GM12875 (cell line): ENCODE results near the gene ZFP1.

Experiments used
- H3K4me3 ChIP-seq: one replicate; pipeline ENCODE4 v1.5.1; 2011; ENCODE audit warnings: low read depth, low read length, control low read depth
- TF ChIP-seq, protein P1 (sequence below): IDR thresholded peaks from 2 replicates; pipeline ENCODE4 v1.5.1; 2011; ENCODE audit warnings: low read depth, mild to moderate bottlenecking, control low read depth, inconsistent platforms, low read length, moderate library complexity, borderline replicate concordance; ENCODE audit not compliant: insufficient read depth

Gene ZFP1

DNA sequence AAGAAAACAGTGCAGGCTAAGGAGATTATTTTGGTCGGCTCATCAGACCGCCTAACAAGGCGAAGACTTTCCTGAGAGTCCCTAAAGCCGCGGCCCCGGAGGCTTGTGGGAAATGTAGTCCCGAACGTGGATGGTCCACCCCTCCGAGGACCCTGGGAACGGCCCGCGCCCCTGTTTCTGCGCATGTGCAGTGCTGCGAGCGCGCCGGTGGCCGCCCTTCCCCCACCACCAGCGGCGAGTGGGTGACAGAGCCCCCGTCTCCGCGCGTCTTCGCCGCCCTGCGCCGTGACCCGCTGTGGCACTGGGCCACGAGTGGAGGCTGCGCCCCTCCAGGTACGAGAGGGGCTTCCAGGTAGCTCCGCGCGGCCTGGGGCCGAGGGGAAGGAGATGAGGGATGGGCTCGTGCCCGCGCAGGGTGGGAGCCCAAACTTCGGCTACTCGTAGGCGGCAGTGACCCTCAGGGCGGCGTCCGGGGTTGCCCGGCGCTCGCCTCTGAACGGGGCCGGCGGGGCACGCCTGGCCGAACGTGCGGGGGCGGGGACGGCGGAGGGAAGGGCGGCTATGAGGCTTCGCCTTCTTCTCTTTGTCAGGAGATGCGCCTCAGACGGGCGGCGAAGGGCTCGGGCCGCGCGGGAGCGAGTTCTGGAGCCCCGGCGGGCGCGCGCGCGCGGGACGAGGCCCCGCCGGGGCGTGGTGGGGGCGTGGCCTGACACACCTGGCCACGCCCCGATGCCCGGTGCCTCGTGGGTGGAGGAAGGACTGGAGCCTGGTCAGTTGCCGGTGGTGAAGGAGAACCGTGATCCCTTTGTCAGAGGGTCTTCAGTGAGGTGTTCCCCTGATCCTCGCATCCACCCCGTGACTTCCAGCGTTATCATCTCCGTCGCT lies at the start of gene ZFP1:
TSS of gene ZFP1 (plus strand) at position 214 of the 885 bp plus-strand sequence. CDS start 4,428 bp downstream, outside the sequence.
- peak within 1 kb of the TSS; percentile 98 for H3K4me3 ChIP-seq
- TF ChIP-seq, protein P1, sequence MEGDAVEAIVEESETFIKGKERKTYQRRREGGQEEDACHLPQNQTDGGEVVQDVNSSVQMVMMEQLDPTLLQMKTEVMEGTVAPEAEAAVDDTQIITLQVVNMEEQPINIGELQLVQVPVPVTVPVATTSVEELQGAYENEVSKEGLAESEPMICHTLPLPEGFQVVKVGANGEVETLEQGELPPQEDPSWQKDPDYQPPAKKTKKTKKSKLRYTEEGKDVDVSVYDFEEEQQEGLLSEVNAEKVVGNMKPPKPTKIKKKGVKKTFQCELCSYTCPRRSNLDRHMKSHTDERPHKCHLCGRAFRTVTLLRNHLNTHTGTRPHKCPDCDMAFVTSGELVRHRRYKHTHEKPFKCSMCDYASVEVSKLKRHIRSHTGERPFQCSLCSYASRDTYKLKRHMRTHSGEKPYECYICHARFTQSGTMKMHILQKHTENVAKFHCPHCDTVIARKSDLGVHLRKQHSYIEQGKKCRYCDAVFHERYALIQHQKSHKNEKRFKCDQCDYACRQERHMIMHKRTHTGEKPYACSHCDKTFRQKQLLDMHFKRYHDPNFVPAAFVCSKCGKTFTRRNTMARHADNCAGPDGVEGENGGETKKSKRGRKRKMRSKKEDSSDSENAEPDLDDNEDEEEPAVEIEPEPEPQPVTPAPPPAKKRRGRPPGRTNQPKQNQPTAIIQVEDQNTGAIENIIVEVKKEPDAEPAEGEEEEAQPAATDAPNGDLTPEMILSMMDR: no peak

DNA sequence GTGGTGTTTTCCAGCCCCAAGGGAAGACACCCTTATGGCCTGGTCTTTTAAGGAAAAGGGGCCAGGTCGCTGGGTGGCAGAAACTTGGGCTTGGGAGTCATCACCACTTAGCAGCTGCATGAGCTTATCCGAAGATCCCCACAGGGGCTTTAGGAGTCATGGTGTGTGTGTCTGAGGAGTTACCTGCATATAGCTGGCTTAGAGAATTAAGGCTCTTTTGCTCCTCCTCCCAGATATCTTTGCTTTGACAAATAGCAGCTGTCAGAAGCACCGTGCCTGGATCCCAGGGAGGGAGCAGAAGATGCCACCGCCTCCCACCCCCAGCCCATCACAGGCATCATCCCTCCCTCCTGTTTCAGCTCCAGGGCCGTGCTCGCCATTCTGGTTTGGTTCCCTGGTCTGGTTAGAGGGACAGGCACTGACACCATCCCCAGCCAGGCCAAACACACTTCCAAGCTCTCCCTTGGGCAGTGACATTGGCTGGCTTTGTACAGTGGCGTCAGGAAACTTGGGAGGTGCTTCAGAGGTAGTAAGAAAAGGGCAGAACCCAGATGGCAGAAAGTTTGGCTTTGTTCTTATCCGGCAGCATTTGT lies 49.2 kb upstream of the ZFP1 start:
- TF ChIP-seq, protein P1: no peak
- no peak overlapping the region for H3K4me3 ChIP-seq

DNA sequence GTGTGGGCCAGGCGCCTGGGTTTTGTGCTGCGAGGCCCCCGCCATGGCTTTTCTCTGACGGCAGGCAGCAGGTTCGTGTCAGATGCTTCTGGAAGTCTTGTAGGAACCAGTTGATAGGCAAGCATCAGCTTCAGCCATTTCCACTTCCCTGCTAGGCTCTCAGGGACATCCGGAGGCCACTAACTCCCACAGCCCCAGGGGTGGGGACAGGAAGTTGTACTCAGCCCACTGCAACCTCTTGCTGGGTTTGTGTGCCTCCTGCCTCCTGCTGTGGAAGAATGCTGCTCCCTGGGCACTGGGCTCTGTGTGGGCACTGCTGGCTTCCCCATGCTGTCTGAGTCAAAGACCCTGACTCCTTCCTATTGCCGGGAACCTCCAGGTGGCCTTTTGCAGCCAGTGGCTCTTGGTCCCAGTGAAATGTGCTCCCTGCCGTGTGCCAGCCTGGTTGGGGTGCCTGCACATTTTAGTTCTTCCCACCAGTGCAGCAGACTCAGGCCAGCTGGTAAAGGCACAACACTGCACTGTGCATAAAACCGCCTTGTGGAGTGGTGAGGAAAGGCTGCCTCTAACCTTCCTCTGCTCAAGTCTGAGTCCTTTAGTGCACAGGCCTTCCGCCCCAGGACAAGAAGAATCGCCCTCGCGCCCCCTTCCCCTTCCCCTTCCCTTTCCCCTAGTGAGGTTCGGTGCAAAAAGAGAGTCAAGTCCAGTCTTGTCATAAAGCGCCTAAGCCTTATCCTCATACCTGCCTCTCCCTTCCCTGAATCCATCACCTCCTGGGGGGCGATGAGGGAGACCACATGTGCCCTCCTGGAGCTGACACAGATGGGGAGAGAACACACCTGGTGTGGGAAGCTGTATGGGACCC lies 48.4 kb upstream of the ZFP1 start:
- TF ChIP-seq, protein P1: no peak
- no peak overlapping the region for H3K4me3 ChIP-seq

DNA sequence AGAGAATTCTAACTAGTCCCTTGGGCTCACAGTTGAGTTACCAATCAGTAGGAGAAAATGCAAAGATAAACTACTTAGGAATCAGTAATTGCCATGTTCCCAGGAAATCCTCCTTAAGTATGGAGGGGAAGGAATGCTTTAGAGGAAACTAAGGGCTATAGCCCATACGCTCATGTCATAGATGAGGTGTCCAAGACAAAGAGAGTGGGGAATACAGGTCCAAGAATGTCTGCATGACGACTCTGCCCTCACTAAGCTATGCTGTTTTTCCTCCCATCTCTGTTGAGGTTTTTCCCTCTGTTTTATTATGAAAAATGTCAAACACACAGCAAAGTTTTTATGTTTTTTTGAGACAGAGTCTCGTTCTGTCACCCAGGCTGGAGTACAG lies 47.7 kb upstream of the ZFP1 start:
- no peak overlapping the region for H3K4me3 ChIP-seq
- TF ChIP-seq, protein P1: no peak

DNA sequence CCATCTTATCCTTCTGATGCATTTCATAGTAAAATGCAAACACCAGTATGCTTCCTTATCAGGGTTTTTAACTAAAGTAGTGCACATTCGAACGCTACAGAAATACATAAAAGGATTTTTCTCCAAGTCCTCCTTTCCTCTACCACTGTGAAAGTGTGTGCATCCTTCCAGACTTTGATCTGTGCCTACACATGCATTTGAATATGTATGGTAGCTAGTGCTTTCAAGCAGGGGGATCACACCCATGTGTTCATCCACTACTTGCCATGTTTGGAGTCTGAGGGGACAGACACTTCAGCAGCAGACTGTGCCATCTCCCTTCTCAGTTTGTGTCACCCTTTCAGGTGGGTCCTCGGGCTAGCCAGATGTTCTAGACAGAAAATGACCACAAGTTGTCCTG lies 46.7 kb upstream of the ZFP1 start:
- TF ChIP-seq, protein P1: no peak
- H3K4me3 ChIP-seq: no peak overlapping the region

DNA sequence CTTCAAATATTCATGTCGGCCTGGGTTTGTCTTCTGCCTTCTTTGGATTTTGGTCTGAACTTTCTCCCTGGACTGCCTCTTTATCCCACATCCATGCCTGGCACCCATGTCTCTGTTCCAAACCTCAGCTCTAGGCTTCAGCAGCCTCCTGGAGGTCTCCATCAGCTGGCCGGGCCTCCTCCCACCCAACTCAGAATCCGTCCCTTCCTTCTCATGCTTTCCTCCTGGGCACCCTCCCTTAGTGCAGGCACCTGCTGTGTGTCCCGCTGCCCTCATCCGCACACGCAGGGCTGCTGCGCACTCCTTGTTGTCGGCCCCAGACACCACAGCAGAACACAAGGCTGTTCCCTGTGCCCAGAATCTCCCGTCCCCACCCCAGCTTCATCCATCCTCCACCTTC lies 45.7 kb upstream of the ZFP1 start:
- TF ChIP-seq, protein P1: no peak
- no peak overlapping the region for H3K4me3 ChIP-seq

DNA sequence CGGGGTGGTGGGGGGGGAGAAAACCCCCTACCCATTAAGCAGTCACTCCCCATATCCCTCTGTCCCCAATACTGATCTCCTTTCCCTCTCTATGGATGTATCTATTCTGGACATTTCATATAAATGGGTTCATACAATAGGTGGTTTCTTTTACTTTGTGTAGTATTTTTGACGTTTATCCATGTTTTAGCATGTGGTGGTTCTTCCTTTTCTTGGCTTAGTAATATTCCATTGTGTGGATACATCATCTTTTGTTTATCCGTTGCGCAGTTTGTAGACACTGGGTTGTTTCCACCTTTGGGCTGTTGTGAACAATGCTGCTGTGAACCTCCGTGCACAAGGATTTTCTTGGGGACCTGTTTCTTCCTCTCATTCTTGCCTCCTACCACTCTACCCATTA lies 44.3 kb upstream of the ZFP1 start:
- TF ChIP-seq, protein P1: no peak
- no peak overlapping the region for H3K4me3 ChIP-seq
